Vagina (tissue), 2 donors: ENCODE data around the gene GSDME.

ENCODE experiments used
- POLR2AphosphoS5 ChIP-seq, 2 donors: sonication (generic); formaldehyde crosslinking; IDR thresholded peaks; one replicate each; pipeline ENCODE4 v1.9.0; 2017; ENCODE audit warnings: antibody characterized with exemption in 2 of 2, mild to moderate bottlenecking in 2 of 2, low read depth in 1 of 2; ENCODE audit not compliant: insufficient read depth in 1 of 2
- TF ChIP-seq, protein P1 (sequence below), 3 experiments: fragments of 450-650 bp in 2 of 3; fragments of 200-600 bp in 1 of 3; sonication (generic) in 1 of 3; IDR thresholded peaks; one replicate each; pipeline ENCODE4 v1.5.1; 2017 to 2019; ENCODE audit warnings: antibody characterized with exemption in 3 of 3, mild to moderate bottlenecking in 2 of 3, moderate library complexity in 2 of 3

DNA sequence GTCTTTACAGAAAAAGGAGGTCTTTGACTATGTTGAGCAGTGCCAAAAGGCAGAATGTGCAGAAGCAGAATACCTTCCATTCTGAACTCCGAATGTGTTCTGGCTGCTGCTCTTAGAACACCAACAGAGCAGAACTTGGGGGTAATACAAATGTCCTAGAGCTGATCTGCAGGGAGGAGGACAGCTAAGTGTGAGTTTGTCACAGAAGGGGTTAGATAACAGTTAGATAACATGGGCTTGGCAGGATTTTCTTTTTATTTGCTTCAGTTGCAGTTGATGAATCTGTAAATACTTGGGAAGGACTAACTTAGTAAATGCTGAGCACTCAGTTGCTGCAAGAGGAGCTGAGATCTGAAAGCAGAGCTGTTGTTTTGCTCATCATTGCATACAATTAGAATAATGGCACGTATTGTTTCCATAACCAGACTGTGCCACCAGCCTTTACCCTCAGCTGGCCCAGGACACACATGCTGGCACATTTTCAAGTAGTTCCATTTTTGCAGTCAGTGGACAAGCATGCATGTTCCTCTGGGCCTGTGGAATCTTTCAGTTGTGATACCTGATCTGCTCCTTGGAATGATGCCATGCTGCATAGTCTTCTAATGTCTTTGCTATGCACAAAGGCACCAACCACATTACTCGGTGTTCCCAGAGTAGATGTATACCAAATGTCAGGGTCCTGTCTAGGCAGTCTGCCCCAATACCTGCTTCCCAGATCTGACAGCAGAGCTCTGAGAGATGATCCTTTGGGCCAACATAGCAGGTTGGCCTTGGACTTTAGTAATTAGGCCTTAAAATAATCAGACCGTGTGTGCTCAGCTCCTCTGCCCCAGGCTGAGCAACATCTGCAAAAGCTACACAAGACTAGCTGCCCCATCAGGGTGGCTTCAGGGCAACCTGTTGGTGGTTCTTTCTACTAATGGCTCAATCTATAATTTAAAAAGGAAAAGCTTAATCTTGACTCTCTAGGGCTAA, 55.7 kb downstream of the GSDME start:
- TF ChIP-seq, protein P1, sequence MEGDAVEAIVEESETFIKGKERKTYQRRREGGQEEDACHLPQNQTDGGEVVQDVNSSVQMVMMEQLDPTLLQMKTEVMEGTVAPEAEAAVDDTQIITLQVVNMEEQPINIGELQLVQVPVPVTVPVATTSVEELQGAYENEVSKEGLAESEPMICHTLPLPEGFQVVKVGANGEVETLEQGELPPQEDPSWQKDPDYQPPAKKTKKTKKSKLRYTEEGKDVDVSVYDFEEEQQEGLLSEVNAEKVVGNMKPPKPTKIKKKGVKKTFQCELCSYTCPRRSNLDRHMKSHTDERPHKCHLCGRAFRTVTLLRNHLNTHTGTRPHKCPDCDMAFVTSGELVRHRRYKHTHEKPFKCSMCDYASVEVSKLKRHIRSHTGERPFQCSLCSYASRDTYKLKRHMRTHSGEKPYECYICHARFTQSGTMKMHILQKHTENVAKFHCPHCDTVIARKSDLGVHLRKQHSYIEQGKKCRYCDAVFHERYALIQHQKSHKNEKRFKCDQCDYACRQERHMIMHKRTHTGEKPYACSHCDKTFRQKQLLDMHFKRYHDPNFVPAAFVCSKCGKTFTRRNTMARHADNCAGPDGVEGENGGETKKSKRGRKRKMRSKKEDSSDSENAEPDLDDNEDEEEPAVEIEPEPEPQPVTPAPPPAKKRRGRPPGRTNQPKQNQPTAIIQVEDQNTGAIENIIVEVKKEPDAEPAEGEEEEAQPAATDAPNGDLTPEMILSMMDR (IDR thresholded peaks at IDR 0.05) = no peak
- TF ChIP-seq POLR2AphosphoS5 (IDR thresholded peaks at IDR 0.05; ENCODE audit: insufficient read depth in 1 of 2, low read depth in 1 of 2) = no peak
